Panc1 (cell line): ENCODE data around the gene CACNA2D3.

ENCODE experiments used
- SIN3A ChIP-seq: IDR thresholded peaks from 2 replicates; pipeline ENCODE4 v1.6.1; 2012; ENCODE audit warnings: low read depth, mild to moderate bottlenecking, low read length, moderate library complexity, borderline replicate concordance; ENCODE audit not compliant: insufficient read depth
- TCF7L2 ChIP-seq: IDR thresholded peaks from 2 replicates; pipeline ENCODE4 v1.6.1; 2011; ENCODE audit warnings: mild to moderate bottlenecking, low read depth, low read length, inconsistent platforms
- TF ChIP-seq, protein P1 (sequence below): fragments of 450-650 bp; IDR thresholded peaks from 2 replicates; pipeline ENCODE4 v1.5.1; 2017; ENCODE audit warnings: mild to moderate bottlenecking

DNA sequence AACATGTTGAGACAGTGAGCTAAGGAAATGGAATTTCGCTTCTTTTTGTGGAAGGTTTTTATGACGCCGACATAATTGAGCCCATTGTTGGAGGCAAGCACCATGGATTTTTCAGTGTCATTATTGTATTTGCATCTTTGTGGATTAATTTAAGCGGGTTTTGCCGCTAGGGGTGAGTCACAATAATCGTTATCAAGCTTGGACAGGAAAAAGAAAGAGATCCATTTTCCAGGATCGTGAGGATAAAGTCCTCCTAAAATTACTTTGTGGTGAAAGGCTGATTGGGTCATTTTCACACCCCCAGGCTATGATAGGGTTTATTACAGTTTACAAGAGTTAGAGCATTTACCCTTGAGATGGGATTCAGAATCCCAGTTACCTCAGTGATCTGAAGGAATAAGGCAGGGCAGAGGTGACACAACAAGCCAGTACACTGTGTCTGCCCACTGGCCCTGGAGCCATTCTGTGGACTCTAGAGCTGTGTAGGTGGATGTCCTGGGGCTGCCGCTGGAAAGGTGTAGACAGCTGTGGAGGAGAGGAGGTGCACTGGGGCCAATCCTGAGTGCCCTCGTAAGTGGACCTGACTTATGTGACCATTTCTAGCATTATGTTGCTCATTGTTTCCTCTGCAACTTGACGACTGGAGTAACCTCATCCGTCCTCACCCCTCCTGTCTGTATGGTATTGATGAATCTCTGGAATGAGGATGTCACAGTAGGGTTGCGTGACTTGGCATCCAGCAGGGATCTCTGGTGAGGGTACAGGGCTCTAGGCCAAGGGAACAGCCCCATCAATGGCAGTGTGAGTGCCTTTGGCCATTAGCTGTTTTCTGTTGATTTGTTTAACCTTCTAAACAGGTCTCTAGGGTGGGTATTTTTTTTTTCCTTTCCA, 435.4 kb downstream of the CACNA2D3 start:
- TF ChIP-seq, protein P1, sequence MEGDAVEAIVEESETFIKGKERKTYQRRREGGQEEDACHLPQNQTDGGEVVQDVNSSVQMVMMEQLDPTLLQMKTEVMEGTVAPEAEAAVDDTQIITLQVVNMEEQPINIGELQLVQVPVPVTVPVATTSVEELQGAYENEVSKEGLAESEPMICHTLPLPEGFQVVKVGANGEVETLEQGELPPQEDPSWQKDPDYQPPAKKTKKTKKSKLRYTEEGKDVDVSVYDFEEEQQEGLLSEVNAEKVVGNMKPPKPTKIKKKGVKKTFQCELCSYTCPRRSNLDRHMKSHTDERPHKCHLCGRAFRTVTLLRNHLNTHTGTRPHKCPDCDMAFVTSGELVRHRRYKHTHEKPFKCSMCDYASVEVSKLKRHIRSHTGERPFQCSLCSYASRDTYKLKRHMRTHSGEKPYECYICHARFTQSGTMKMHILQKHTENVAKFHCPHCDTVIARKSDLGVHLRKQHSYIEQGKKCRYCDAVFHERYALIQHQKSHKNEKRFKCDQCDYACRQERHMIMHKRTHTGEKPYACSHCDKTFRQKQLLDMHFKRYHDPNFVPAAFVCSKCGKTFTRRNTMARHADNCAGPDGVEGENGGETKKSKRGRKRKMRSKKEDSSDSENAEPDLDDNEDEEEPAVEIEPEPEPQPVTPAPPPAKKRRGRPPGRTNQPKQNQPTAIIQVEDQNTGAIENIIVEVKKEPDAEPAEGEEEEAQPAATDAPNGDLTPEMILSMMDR: no peak
- TF ChIP-seq SIN3A (no peak), TCF7L2 (no peak)
